Glomerular visceral epithelial cell (primary cell): ENCODE results near the gene PPIL6.

Experiments used
- DNase-seq: peaks from one replicate; pipeline ENCODE4 v3.0.0-alpha.2; 2016; ENCODE audit errors: extremely low spot score

PPIL6 gene

DNA sequence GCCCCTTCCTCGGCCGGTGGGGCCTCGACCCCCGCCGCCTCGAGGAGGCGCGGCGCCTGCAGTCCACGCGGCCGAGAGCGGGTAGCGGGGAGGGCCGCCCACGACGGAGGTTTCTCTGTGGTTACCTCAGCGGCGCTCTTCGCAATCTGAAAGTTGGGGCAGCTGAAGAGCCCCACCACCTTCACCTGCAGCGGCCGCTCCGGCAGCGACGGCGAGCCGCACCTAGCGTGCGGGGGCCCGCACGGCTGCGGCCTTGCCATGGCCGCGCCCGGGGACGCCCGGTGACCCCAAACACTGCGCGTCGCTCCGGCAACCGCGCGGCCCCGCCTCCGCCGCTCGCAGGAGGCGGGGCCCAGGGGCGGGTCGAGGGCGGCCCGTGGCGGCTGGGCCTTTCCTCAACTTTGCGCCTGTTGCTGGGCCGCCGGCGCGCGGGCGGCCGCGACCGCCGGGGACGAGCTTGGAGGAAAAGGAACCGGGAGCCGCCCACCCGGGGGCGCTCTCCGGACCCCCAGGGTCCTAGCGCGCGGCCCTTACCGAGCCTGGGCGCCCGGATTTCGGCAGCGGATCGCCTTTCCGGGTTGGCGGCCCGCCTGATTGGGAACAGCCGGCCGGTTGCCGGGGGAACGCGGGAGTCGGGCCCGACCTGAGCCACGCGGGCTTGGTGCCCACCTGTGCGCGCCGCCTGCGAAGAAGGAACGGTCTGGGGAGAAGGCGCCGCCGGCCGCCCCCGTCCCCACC lies at the start of gene PPIL6, which contains the start of gene SMPD2:
Gene PPIL6, minus strand, starts transcription at position 298 of the 738 bp plus-strand sequence. Its CDS starts 38 bp downstream, at position 260.
Gene SMPD2, plus strand, starts transcription at position 394 of the 738 bp plus-strand sequence. CDS start 398 bp downstream, outside the sequence.
- DNase-seq: peak; percentile 92

DNA sequence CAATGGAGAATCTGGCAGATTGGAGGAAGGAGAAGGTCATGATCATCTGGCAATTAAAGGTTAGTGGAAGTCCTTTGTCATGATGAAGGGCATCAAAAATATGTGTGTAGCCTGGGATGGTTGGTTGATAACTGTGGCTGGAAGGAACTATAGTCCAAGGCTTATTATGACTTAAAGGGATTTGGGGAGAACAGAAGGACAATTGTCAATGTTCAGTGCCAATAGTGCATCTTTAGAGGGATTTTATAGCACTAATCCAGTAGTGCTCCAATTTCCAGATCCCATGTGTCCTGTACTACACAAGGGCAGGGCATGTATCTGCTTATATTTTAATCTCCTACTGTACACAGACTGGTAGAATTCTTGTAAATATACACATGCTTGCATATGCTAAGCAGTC lies 47.6 kb upstream of the PPIL6 start:
- no peak for DNase-seq

DNA sequence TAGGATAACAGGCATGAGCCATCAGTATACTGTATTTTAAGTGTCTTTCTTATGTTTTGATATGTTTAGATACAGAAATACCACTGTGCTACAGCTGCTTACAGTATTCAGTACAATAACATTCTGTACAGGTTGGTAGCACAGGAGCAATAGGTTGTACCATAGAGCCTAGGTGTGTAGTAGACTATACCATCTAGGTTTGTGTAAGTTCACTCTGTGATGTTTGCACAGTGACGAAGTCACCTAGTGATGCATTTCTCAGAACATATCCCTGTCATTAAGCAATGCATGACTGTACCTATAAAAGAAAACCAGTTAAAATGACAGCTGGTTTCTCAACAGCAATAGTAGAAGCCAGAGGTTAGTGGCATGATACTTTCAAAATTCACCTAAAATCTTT lies 45.6 kb upstream of the PPIL6 start:
- DNase-seq: no peak

GRCh38 chr6:109485266-109485935 lies 45.0 kb upstream of the PPIL6 start:
- DNase-seq: no peak

- DNase-seq: no peak
Measured at GRCh38 chr6:109484122-109484521, 43.7 kb upstream of the PPIL6 start.

DNA sequence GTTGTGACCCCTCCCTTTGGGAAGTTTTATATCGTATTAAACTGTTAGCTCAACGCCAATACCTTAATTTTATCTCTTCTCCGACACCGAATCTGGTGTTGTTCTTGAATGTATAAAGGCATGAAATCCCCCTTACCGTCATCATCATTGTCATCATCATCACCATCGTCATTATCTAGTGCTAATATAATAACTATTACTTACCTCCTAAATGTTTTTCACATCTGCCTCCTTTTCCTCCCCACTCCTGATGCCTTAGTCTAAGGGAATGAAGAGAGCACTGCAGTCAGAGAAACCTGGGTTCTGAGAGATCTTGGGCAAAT lies 43.3 kb upstream of the PPIL6 start:
- DNase-seq: no peak

DNA sequence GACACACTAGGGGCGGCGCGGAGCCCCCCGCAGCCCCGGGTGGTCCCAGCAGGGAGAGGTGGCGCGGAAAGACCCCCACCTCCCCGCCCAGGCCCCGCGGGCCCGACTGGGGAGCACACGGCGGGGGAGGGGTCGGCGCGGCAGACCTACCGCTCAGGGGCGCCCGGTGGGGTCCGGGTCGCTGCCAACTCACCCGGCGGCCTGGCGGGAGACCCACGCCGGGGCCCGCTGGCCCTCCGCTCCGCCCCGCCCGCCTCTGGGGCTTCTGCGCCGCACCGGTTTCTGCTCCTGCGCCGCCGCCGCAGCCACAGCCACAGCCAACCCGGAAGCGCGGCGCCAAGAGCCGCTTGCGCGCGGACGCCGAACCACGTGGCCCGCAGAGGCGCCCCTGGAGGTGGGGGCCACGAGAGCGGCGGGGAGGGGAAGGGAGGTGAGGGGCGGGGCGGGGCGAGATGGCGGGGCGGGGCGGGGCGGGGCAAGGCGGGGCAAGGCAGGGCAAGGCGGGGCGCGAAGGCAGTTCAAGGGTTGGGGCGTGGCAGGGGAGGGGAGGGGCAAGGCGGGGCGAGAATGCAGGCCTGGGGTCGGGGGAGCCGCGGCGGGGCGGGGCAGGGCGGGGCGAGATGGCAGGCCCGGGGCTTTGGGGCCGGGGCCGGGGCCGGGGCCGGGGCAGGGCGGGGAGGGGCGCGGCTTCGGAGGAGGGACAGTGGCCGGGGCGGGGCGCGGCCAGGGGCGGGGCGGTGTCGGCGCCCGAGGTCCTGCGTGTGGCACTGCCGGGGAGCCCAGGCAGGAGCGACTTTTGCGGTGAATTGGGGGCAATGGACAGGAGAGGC lies 42.7 kb upstream of the PPIL6 start, which contains the start of gene ZBTB24:
Gene ZBTB24, minus strand, starts transcription at position 315 of the 830 bp plus-strand sequence. CDS start 1,193 bp downstream, outside the sequence.
- peak; percentile 91 for DNase-seq

- no peak for DNase-seq
Measured at GRCh38 chr6:109480993-109481480, 40.6 kb upstream of the PPIL6 start.

DNA sequence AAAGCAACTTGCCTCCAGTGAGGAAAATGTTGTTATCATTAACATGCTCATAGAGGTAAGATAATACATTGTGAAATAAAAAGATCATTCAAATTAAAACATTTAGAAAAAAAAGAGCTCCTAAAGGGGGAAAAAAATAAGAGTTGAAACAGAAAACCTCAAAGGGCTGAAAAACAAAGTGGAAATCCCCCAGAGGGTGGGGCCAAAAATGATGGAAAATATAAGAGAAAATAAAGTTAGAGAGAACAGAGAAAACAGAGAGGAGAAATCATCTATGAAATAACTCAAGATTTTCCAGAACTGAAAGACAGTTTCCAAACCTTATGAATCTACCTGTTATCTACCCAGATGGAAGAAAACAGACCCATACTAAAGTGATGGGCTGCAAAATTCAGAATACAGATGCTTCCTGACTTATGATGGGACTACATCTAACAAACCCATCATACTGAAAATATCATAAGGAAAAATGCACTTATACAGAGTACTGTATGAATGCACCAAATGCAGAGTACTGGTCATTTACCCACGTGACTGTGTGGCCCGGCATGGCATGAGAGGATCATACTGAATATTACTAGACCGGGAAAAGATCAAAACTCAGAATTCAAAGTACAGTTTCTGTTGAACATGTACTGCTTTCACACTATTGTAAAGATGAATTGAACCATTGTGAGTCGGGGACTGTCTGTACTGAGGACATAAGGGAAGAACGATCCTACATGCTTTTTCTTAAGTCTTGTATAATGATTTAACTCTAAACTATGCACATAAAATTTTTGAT lies 38.6 kb upstream of the PPIL6 start:
- DNase-seq: no peak

DNA sequence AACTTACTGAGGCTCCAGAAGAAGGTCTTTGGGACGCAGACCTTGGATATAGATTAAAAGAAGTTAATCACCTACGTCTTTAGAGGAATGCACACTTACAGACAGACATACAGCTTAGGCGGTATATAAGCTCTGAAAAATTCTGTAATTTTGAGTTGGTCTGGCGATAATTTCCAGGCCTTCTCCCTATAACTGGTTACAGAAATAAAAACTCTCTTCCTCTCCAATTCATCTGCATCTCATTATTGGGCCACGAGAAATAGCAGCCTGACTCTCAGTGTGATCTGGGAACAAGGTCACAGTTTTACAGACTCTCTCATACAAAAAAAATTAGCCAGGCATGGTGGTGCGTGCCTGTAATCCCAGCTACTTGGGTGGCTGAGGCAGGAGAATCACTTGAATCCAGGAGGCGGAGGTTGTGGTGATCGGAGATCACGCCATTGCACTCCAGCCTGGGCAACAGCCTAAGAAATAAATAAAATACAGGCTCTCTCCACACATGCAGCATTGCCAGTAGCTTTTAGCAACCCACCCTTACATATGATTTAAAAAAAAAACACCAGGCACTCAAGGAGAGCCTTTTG lies 37.9 kb upstream of the PPIL6 start:
- DNase-seq: no peak

DNA sequence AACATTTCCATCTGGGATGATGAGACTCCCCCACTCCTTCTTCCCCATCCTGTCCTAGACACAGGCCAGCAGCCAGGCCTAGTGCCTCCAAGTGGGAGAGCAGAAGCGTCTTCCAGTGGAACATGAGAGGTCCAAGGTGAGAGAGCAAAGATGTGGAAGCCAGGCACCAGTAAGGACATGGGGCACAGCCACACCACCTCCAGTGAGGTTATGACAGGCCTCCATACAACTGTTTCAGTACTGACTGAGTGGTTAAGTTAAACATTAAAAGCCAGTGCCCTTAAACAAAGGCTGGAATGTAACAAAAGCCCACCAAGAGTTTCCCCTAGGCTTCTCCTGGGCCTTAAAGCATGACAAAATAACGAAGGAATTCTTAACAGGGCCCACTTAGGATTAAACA lies 37.3 kb upstream of the PPIL6 start:
- peak; percentile 49 for DNase-seq

DNA sequence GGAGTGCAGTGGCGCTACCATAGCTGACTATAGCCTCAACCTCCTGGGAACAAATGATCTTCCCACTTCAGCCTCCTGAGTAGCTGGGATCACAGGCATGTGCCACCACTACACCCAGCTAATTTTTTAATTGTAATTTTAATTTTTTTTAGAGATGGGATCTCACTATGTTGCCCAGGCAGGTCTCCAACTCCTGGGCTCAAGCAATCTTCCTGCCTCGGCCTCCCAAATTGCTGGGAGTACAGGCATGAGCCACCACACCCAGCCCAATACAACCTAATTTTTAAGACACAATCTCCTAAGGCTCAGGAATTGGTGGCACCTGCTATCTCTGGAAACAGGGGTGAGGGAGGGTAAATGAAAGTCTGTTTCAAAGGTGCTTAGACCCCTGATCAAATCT lies 36.8 kb upstream of the PPIL6 start:
- no peak for DNase-seq

DNA sequence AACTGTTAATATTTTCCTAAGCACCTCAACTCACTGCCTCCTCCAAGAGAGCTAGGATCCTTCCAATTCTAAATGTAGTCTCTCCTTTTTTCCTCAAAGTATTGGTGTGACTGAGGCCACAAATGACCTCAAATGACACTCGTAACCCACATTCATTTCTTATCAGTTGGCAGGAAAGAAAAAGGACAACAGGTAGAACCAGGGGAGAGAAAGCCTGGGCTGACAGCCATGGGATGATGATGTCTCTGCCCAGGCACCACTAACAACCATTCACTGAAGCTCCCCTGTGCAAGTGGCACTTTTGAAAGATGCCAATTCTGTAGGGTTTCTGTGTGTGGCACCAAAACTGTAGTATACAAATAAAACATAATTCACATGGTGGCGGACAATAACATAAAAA lies 35.2 kb upstream of the PPIL6 start:
- no peak for DNase-seq

DNA sequence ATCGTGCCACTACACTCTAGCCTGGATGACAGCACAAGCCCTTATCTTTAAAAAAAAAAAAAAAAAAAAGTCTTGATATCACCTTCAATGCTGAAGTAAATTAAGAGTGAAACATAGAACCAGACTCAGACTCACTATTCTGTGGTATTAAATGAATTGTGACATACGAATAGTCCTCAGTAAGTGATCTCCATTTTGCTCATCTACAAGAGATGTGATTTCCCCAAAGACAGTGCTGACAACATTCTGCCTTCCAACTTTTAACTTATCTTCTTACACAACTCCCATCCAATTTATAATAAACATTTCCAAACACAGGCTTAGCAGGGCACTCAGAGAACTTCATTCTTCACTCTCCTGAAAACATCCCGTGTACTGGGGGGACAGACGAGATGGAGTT lies 34.6 kb upstream of the PPIL6 start:
- DNase-seq: no peak

GRCh38 chr6:109473120-109473519 lies 32.7 kb upstream of the PPIL6 start:
- no peak for DNase-seq

DNA sequence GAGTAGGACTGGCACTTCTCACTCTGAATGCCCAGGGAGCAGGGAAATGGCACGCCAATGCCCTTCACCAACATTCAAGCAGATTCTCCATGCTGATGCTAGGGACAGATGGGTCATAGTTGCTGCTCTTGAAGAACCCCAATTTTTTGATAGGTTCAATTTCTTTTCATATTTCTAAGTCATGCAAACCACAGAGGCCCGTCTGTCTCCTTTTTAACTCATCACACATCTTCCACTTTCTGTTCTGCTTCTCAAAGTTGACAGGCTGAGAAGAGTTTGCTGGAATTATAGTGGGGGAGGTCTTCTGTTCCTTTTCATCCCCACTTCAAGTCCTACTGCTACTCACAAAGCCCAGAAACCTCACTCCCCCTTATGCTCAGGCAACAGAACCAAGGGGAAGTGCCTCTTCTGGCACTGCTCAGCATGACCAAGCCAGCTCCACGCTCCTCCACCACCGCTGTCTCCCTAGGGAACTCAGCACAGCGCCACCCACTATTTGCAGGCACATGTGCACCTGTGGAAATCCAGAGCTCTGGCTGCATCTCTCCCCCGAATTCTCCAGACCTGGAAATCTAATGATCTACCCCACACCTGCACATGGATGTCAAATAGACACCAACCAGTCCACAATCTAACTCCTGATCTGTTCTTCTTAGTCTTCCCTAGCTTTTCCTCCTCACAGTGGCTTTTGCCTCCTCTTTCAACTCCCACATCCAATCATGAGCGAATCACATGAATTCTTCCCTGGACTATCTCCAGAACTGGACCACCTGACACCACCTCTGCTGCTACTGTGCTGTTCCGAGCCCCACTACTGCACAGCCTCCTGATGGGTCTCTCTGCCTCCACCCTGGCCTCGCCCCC lies 31.9 kb upstream of the PPIL6 start:
- DNase-seq: no peak

DNA sequence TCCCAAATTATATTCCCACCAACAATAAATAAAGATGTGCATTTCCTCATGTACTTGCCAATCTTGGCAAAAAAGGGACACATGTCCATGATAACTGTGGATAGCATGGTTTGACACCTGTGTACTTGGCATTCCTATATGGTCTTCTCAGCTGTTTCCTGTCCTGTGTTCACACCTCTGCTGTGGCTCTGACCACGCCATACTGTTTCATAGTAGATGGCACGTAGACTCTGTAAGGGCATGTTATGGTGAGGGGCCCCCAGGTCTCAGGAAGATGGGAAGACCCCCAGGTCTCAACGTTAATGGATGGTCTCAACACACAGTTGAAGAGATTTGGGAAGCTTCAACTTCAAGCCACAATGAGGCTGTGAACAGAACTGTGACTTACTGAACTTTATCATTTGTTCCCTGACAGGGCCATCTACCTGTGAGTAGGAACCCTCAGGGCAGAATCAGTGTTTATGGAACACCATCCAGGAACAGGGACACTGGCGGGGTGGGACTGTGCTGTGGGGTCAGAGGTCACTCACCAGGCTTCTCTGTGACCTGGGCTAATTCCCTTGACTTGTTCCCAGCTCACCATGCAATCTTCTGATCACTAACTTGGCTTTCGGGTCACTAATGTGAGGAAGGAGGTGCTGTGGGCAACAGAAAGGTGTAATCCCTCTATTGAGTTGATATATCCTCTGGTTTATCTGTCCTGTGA lies 30.8 kb upstream of the PPIL6 start:
- DNase-seq: no peak

- no peak for DNase-seq
Measured at GRCh38 chr6:109469591-109470189, 29.3 kb upstream of the PPIL6 start.

DNA sequence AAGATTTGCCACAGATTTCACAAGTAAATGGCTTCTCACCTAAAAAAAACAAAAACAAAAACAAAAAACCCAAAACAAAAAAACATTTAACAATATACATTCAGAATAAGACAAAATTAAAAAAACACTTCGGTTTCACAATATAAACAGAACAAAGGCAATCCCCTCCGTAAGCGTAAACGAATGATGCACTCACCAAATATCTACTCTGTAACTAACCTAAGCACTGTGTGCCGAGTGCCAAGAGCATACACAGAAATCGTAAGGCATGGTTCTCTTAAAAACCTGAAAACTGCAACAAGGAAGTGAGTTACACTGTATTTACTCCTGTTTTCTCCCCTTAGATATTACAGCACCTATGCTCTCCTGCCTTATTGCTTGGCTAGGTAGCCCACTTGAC lies 27.3 kb upstream of the PPIL6 start:
- DNase-seq: no peak
